HG03139 (cell line): Measurements from ENCODE around the gene CYP4F2.
"Not testable (repeated sequence)": the region's sequence is repeated elsewhere in the genome, so short reads cannot be mapped to it uniquely, and the experiment has no call there.

Experiments
- ATAC-seq: cut with Tn5 transposase; IDR thresholded peaks from one replicate; pipeline ENCODE4 v1.9.1; 2021; ENCODE audit not compliant: unreplicated experiment

The CYP4F2 gene

DNA sequence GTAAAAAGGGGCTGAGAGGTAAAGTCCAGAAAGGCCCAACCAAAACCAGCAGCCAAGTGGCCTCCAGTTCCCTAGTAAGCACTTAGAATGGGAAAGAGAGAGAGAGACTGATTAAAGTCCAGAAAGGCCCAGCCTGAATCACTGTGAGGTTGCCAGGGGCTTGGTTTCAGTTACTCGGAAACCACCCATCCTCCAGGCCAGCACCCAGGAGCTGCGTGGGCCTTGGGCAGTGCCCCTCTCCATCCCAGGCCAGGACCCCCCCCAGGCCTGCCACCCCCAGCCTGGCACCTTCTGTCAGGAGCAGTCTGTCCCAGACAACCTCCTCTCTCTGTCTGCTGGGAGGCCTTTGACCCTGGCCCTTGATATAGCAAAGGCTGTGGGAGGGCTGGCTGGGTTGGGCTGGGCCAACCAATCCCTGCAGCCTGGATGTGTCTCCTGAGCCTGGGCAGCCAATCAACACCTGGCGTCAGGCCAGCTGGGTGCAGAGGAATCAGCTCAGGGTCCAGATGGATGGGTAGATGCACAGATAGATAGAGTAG, at the start of gene CYP4F2:
CYP4F2 (minus strand) TSS at position 337 of the 539 bp plus-strand sequence. CDS start 463 bp downstream, outside the sequence.
- no peak for ATAC-seq

DNA sequence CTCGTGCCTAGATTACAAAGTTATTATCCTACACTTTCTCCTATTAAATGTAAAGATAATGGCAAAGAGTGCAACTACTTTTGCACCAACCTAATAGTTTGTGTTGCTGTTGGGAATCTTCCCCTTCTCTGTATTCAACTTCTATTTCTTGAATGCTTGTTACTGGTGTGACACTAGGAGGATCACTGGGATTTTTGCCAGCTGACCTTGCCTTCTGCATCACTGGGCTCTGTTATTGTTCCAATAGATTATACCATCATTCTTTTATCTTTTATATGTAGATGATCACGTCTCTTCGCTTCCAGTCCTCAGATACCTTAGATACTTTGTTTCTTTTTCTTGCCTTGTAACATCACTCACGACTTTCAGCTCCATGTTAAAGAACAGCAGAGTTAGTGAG, 47.4 kb upstream of the CYP4F2 start:
- no peak for ATAC-seq

DNA sequence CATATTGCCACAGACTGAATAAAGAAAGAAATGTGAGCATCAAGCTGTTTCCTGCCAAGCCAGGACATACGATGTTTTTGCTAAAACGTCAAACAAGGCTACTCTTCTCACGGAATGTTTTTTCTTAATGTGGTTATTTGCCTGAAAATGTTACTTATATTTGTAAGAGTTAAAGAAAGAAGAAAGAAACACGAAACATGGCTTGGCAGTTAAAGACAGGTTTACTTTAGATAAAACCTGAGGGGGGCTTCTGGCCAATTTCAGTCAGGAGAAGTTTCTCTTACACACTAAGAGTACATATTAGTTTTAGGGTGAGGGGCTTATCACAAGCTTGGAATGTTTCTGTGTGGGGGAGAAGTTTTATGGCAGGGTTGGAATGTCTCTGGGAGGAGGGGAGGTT, 46.5 kb upstream of the CYP4F2 start:
- ATAC-seq = no peak

GRCh38 chr19:15937771-15938170, 39.9 kb upstream of the CYP4F2 start:
- no peak for ATAC-seq

DNA sequence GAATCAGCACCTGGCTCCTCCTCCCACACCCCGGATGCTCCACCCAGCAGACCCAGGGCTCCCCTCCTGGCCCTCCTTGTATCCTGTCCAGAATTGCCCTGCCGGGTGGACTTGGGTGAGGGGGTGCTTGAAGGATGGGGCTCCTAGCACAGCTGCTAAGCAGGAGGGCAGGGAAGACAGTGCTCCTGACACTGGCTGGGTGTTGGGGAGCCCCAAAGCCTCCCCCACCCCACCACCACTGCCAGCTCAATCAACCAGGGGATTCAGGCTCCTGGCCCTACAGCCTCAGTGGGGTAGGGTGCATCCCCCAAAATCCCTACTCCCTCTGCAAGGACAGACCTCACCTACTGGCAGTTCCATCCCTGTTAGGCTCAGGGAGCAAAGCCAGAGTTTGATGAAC, 39.1 kb upstream of the CYP4F2 start:
- ATAC-seq = no peak

GRCh38 chr19:15936173-15936572, 38.3 kb upstream of the CYP4F2 start:
- no peak for ATAC-seq

DNA sequence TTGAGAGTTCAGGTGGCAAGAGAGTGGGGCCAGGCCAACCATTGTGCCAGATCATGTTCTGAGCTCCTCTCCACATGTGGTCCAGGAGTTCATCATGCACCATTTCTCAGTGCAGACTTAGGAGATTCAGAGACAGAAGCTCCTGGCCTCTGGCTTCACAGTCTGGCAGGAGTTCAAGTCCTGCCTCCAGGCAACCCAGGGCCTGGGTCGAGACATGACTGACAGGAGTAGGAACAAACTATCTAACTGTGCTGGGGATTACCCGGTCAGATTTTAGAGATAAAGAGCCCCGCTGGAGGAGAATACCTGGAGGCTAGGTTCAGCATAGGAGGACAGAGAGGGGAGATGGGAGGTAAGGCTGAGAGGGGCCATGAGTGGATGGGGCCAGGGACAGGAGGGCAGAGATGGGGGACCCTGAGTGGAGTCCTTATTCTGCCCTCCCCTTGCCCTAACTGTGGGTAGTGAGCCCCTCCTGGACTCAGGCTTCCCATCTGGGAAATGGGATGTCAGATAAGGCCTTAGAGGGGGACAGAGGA, 37.4 kb upstream of the CYP4F2 start:
- no peak for ATAC-seq

DNA sequence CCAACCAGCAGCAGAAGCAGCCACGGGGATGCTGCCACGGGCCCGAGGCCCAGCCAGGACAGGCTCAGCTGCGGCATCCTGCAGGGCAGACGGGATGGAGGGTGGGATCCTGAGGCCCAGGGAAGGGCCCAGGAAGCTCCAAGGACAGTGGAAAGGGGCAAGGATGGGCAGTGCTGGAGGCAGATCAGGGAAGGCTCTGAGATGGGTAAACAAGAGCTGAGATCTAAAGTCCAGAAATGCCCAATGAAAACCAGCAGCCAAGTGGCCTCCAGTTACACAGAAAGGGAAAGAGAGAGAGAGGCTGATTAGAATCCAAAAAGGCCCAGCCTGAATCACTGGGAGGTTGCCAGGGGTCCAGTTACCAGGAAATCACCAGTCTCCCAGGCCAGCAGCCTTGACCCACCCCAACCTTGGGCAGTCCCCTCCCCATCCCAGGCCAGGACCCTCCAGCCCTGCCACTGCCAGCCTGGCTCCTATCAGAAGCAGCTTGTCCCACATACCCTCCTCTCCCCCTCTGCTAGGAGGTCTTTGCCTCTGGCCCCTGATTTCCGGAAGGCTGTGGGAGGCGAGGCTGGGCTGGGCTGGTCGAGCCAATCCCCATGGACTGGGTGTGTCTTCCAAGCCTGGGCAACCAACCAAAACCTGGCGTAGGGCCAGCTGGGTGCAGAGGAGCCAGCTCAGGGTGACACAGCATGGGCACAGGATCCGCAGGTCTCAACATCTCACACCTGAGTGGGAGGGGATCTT, 36.6 kb upstream of the CYP4F2 start, which contains the start of gene CYP4F11:
CYP4F11 (minus strand) TSS at position 198 of the 747 bp plus-strand sequence; CDS start at position 77, 121 bp downstream.
- no peak for ATAC-seq

GRCh38 chr19:15933761-15934331, 36.0 kb upstream of the CYP4F2 start:
- ATAC-seq = not testable (repeated sequence)

DNA sequence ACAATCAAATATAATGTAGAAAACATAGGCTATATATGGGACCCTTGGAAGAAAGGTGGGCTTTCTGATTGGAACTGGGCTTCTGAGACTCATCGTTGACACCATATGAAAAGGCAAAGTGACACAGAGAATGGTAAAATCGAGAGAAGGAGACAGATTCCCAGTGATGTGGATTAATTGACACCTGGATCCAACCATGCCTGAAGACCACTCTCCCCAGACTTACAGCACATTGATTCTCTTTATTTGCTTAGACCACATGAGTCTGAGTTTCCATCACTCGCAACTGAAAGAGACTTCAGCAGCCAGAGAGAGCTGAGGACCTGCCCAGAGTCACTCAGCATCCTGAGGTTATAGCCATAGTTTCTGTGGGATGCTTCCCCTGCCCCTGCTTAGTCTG, 30.4 kb upstream of the CYP4F2 start:
- ATAC-seq = no peak

DNA sequence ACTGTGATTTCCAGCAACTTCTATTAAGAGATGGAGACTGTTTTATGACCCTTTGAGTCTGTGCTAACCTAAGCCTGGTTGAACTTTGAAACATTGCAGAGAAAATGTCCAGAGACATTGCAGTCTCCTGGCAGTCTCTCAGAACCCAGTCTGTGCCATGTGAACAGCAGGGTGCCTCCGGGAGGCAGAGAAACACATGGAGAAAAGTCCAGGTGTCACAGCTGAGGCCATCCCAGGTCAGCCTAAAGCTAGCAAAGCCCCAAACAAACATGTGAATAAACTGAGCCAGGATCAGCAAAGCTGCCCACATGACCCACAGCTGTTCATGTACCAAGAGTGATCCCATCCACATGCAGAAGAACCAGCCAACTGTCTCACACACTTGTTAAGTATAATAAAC, 28.6 kb upstream of the CYP4F2 start:
- no peak for ATAC-seq

- ATAC-seq = no peak
Measured at GRCh38 chr19:15923702-15924101, 25.8 kb upstream of the CYP4F2 start.

DNA sequence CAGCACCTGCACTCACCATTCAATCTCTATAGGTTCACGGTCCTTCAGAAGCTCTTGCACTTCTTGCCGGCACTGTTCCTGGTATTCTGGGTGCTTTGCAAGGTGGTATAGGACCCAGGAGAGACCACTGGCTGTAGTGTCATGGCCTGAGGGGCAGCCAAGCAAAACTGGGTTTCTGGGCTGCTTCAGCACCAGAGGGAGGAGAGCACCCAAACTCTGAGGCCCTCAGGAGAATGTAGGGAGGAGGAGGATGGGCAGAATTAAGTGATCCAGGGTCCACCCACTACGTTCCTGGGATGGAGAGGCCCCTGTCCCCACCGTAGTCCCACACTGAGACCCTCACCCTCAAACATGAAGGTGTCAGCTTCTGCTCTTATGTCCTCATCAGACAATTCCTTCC, 24.1 kb upstream of the CYP4F2 start:
- ATAC-seq = no peak

- no peak for ATAC-seq
Measured at GRCh38 chr19:15919243-15919642, 21.4 kb upstream of the CYP4F2 start.

- ATAC-seq = no peak
Measured at GRCh38 chr19:15915109-15915508, 17.2 kb upstream of the CYP4F2 start.

- ATAC-seq = no peak
Measured at GRCh38 chr19:15913830-15914229, 16.0 kb upstream of the CYP4F2 start.

- ATAC-seq = no peak
Measured at GRCh38 chr19:15913384-15913783, 15.5 kb upstream of the CYP4F2 start.

GRCh38 chr19:15911599-15912235, 13.8 kb upstream of the CYP4F2 start:
- ATAC-seq = no peak

GRCh38 chr19:15905026-15905425, 7.2 kb upstream of the CYP4F2 start:
- no peak for ATAC-seq

DNA sequence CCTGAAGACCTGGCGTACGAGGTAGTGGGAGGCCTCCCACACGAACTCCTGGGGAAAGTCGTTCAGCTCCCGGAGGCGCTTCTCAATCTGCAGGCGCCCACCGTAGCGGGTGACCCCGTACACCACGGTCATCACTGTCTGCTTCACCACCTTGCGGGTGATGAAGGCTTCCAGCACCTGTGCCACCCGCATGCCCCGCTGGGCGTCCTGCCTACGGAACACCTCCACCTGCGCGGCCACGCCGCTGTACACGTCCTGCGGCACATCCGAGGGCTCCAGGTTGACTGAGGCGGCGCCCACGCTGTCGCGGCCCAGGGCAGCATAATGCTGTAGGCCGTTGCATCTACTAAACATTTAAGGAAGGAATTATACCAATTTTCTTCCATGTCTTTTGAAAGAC, 5.0 kb upstream of the CYP4F2 start:
- not testable (repeated sequence) for ATAC-seq

GRCh38 chr19:15902254-15902653, 4.4 kb upstream of the CYP4F2 start:
- no peak for ATAC-seq

GRCh38 chr19:15900504-15900903, 2.6 kb upstream of the CYP4F2 start:
- no peak for ATAC-seq
